NCI-H748 treated with DMSO at 0.1 percent for 48 hours (cell line): Measurements from ENCODE around the gene LYPD3.
"Not testable (repeated sequence)": the region's sequence is repeated elsewhere in the genome, so short reads cannot be mapped to it uniquely, and the experiment has no call there.

Source experiments
- DNase-seq: peaks from one replicate; lab custom pipeline; 2025; lab: John Stamatoyannopoulos, UW

Gene LYPD3

GRCh38 chr19:43461303-43461702, 4.1 kb downstream of the LYPD3 start:
- no peak for DNase-seq

- no peak for DNase-seq
Measured at GRCh38 chr19:43460362-43461016, 4.9 kb downstream of the LYPD3 start.

- DNase-seq: no peak
Measured at GRCh38 chr19:43457809-43458208, 7.6 kb downstream of the LYPD3 start.

GRCh38 chr19:43455321-43456113, 9.9 kb downstream of the LYPD3 start:
- no peak for DNase-seq

GRCh38 chr19:43454031-43454430, 11.4 kb downstream of the LYPD3 start:
- DNase-seq: no peak

- no peak for DNase-seq
Measured at GRCh38 chr19:43452582-43452981, 12.8 kb downstream of the LYPD3 start.

GRCh38 chr19:43450545-43450997, 14.8 kb downstream of the LYPD3 start:
- DNase-seq: no peak

- no peak for DNase-seq
Measured at GRCh38 chr19:43447655-43448054, 17.8 kb downstream of the LYPD3 start.

- DNase-seq: peak; percentile 64
Measured at GRCh38 chr19:43446746-43447489, 18.5 kb downstream of the LYPD3 start.

GRCh38 chr19:43445426-43445825, 20.0 kb downstream of the LYPD3 start:
- no peak for DNase-seq

- no peak for DNase-seq
Measured at GRCh38 chr19:43444531-43445287, 20.7 kb downstream of the LYPD3 start.

- DNase-seq: not testable (repeated sequence)
Measured at GRCh38 chr19:43444091-43444490, 21.3 kb downstream of the LYPD3 start.

GRCh38 chr19:43441716-43442115, 23.7 kb downstream of the LYPD3 start:
- no peak for DNase-seq

- no peak for DNase-seq
Measured at GRCh38 chr19:43439709-43440063, 25.7 kb downstream of the LYPD3 start.

- DNase-seq: peak; percentile 53
Measured at GRCh38 chr19:43439032-43439708, 26.2 kb downstream of the LYPD3 start.

- no peak for DNase-seq
Measured at GRCh38 chr19:43438291-43439031, 26.9 kb downstream of the LYPD3 start.

- DNase-seq: no peak
Measured at GRCh38 chr19:43437712-43438111, 27.7 kb downstream of the LYPD3 start.

- DNase-seq: not testable (repeated sequence)
Measured at GRCh38 chr19:43437284-43437683, 28.1 kb downstream of the LYPD3 start.

GRCh38 chr19:43435775-43436174, 29.6 kb downstream of the LYPD3 start:
- no peak for DNase-seq

GRCh38 chr19:43433689-43434088, 31.7 kb downstream of the LYPD3 start:
- DNase-seq: no peak

- no peak for DNase-seq
Measured at GRCh38 chr19:43433358-43433673, 32.1 kb downstream of the LYPD3 start.
